SK-N-SH (cell line): ENCODE measurements around the gene DCXR.
A peak's percentile ranks its signal among the peaks of the same experiment; 100 is the strongest.

Experiments used
- CTCF ChIP-seq: fragments of 200-600 bp; sonication (generic); IDR thresholded peaks from 2 replicates; pipeline ENCODE4 v1.6.1; 2017; ENCODE audit warnings: antibody characterized with exemption, mild to moderate bottlenecking, moderate library complexity
- EZH2phosphoT487 ChIP-seq: fragments of 200-600 bp; sonication (generic); IDR thresholded peaks from 2 replicates; pipeline ENCODE4 v1.6.1; 2017; ENCODE audit warnings: low read depth, mixed run types, mild to moderate bottlenecking, antibody characterized with exemption, moderate library complexity, borderline replicate concordance
- FOSL2 ChIP-seq: IDR thresholded peaks from 2 replicates; pipeline ENCODE4 v1.4.0; 2012; ENCODE audit warnings: low read depth, mild to moderate bottlenecking, moderate library complexity, borderline replicate concordance
- FOXJ3 ChIP-seq: sonication (generic); formaldehyde crosslinking; IDR thresholded peaks from 2 replicates; pipeline ENCODE4 v1.5.1; 2020; ENCODE audit warnings: mild to moderate bottlenecking, missing genetic modification reagents
- GABPA ChIP-seq: IDR thresholded peaks from 2 replicates; pipeline ENCODE4 v1.4.0; 2012; ENCODE audit warnings: low read depth, mild to moderate bottlenecking
- JUND ChIP-seq: IDR thresholded peaks from 2 replicates; pipeline ENCODE4 v1.4.0; 2012
- MEF2A ChIP-seq: IDR thresholded peaks from 2 replicates; pipeline ENCODE4 v1.4.0; 2012; ENCODE audit warnings: low read depth, borderline replicate concordance
- MXI1 ChIP-seq: IDR thresholded peaks from 2 replicates; pipeline ENCODE4 v1.6.1; 2012; ENCODE audit warnings: mild to moderate bottlenecking, low read depth, low read length, improper control_type of control experiment
- POLR2AphosphoS5 ChIP-seq: IDR thresholded peaks from 2 replicates; pipeline ENCODE4 v1.6.1; 2012; ENCODE audit warnings: low read depth, low read length
- RAD21 ChIP-seq: IDR thresholded peaks from 2 replicates; pipeline ENCODE4 v1.6.1; 2012; ENCODE audit warnings: mild to moderate bottlenecking, low read length
- TCF12 ChIP-seq: IDR thresholded peaks from 2 replicates; pipeline ENCODE4 v1.4.0; 2012
- USF1 ChIP-seq: IDR thresholded peaks from 2 replicates; pipeline ENCODE4 v1.4.0; 2012; ENCODE audit warnings: low read depth, borderline replicate concordance

GRCh38 chr17:82065193-82065637, 27.7 kb upstream of the DCXR start:
- TF ChIP-seq CTCF: no peak
- no peak for TF ChIP-seq RAD21
- TF ChIP-seq FOXJ3 (CRISPR knock-in tag): no peak
- no peak for TF ChIP-seq USF1
- TF ChIP-seq FOSL2: no peak
- no peak for TF ChIP-seq JUND
- TF ChIP-seq MXI1: peak; percentile 90
- no peak for TF ChIP-seq EZH2phosphoT487
- no peak for TF ChIP-seq TCF12
- TF ChIP-seq MEF2A: no peak
- no peak for TF ChIP-seq POLR2AphosphoS5
- TF ChIP-seq GABPA: no peak
